Aorta (tissue), 5 donors: Measurements from ENCODE around the gene FLT1. TPM values are rescaled to one million over a fixed set of nuclear protein-coding genes. Genes with fewer than 3 reads are reported as not detected.

Source experiments
- ATAC-seq: fragments of 200-7000 bp; cut with Tn5 transposase; one replicate; pipeline ENCODE4 v1.9.1; 2022; ENCODE audit warnings: moderate library complexity; ENCODE audit not compliant: low FRiP score
- DNase-seq, 2 donors: peaks; one replicate each; pipeline ENCODE4 v3.0.0-alpha.2; 2020
- H3K27ac ChIP-seq, 2 donors: one replicate each; pipeline ENCODE4 v1.5.1; 2013; ENCODE audit warnings: low read length in 2 of 2, mild to moderate bottlenecking in 2 of 2, moderate library complexity in 2 of 2, control low read depth in 1 of 2, inconsistent platforms in 1 of 2, low read depth in 1 of 2
- H3K27me3 ChIP-seq, 2 donors: one replicate each; pipeline ENCODE4 v1.6.1; 2013; ENCODE audit warnings: control low read depth in 1 of 2, low read length in 1 of 2, mild to moderate bottlenecking in 1 of 2, moderate library complexity in 1 of 2; ENCODE audit not compliant: insufficient read depth in 2 of 2, control insufficient read depth in 1 of 2
- H3K36me3 ChIP-seq, 2 donors: one replicate each; pipeline ENCODE4 v1.6.1; 2013; ENCODE audit warnings: control low read depth in 1 of 2, low read length in 1 of 2, mild to moderate bottlenecking in 1 of 2; ENCODE audit not compliant: insufficient read depth in 2 of 2, control insufficient read depth in 1 of 2
- H3K4me1 ChIP-seq, 2 donors: one replicate each; pipeline ENCODE4 v1.6.1; 2013; ENCODE audit warnings: low read length in 2 of 2, control low read depth in 1 of 2, mild to moderate bottlenecking in 1 of 2, moderate library complexity in 1 of 2; ENCODE audit not compliant: insufficient read depth in 2 of 2, control insufficient read depth in 1 of 2
- H3K4me3 ChIP-seq, 2 donors: one replicate each; pipeline ENCODE4 v1.5.1; 2013; ENCODE audit warnings: low read length in 2 of 2, control low read depth in 1 of 2, mild to moderate bottlenecking in 1 of 2
- H3K9me3 ChIP-seq: one replicate; pipeline ENCODE4 v1.6.1; 2013; ENCODE audit warnings: mild to moderate bottlenecking, low read length; ENCODE audit not compliant: control insufficient read depth
- WGBS, 2 donors: extraction: QIAGEN DNeasy Blood & Tissue Kit; methylation state at CpG; one replicate each; pipeline ENCODE4 v1.1.7; 2013; 5-methylcytosine and 5-hydroxymethylcytosine counted together
- intact Hi-C, 2 donors: fragments of 100-400 bp; cut with DNase I; formaldehyde crosslinking; loops; one replicate each; pipeline versions ENCODE4 v1.14.2 to v1.15.0; 2022
- polyA plus RNA-seq, 2 donors: library from polyadenylated mRNA; stranded (reverse); fragments of 200-250 nt; gene quantifications; one replicate each; pipeline ENCODE4 v1.2.3, GENCODE V29; 2013
- total RNA-seq, 2 donors: library from RNA; stranded (reverse); fragmentation: NEBNext Ultra II Directional; extraction: Animal tissue kit (Norgen Biotek cat#: 25700); gene quantifications; one replicate each; pipeline ENCODE4 v1.2.1, GENCODE V29; 2021
- donor health status: healthy with polysubstance abuse.
- donor health status: Bipolar disorder and iron deficiency.
- donor health status: DM: no; HTN: no; CAD: no.
- donor health status: DM: no; HTN: no; CAD: no.
- donor health status: DM: yes; HTN: yes; CAD: no.

FLT1 gene
- total and polyA plus RNA-seq, 4 donors: 0.38 to 62.8 (median 16.7) TPM

- Histone ChIP-seq H3K9me3 (no peaks in the 10 kb centered on the region), H3K27ac (no peak overlapping the region), H3K36me3 (no peaks in the 10 kb centered on the region), H3K27me3 (no peaks in the 10 kb centered on the region), H3K4me1 (no peaks in the 10 kb centered on the region), H3K4me3 (no peak overlapping the region)
- DNase-seq: no peak
- WGBS, 2 donors: 96 to 97% methylated on average over 3 of the region's 3 CpGs
- no peak for ATAC-seq
- intact Hi-C loops: no loop called here
These were observed 28.8 kb downstream of the FLT1 start for GRCh38 chr13:28466151-28466550.

- intact Hi-C loops: no loop called here
- H3K4me1 ChIP-seq: no peaks in the 10 kb centered on the region
- DNase-seq (no peak), ATAC-seq (no peak)
- H3K27me3 ChIP-seq: no peaks in the 10 kb centered on the region
- H3K9me3 ChIP-seq: no peaks in the 10 kb centered on the region
- no peaks in the 10 kb centered on the region for H3K36me3 ChIP-seq
- H3K4me3 ChIP-seq: no peak overlapping the region
- 89 to 90% methylated on average over 6 of the region's 6 CpGs for WGBS, 2 donors
- H3K27ac ChIP-seq: no peak overlapping the region
These were observed 30.0 kb downstream of the FLT1 start for GRCh38 chr13:28464861-28465460.

- H3K27ac ChIP-seq: no peak overlapping the region
- H3K9me3 ChIP-seq: no peaks in the 10 kb centered on the region
- intact Hi-C loops: no loop called here
- no peaks in the 10 kb centered on the region for H3K36me3 ChIP-seq
- WGBS, 2 donors: 87 to 89% methylated on average over 3 of the region's 3 CpGs
- no peaks in the 10 kb centered on the region for H3K4me1 ChIP-seq
- no peaks in the 10 kb centered on the region for H3K27me3 ChIP-seq
- ATAC-seq: no peak
- no peak overlapping the region for H3K4me3 ChIP-seq
- no peak for DNase-seq
These were observed 31.4 kb downstream of the FLT1 start for GRCh38 chr13:28463481-28463880.

- Histone ChIP-seq H3K27me3 (no peaks in the 10 kb centered on the region), H3K27ac (no peak overlapping the region), H3K36me3 (no peaks in the 10 kb centered on the region), H3K4me1 (no peaks in the 10 kb centered on the region), H3K9me3 (no peaks in the 10 kb centered on the region), H3K4me3 (no peak overlapping the region)
- ATAC-seq: no peak
- DNase-seq: no peak
- intact Hi-C loops: no loop called here
- WGBS, 2 donors: 93 to 97% methylated on average over 4 of the region's 4 CpGs
These were observed 35.0 kb downstream of the FLT1 start for GRCh38 chr13:28459911-28460310.

- 68 to 77% methylated on average over 2 of the region's 2 CpGs for WGBS, 2 donors
- Histone ChIP-seq H3K4me3 (no peak overlapping the region), H3K9me3 (no peaks in the 10 kb centered on the region), H3K27me3 (no peaks in the 10 kb centered on the region), H3K4me1 (no peaks in the 10 kb centered on the region), H3K36me3 (no peaks in the 10 kb centered on the region), H3K27ac (no peak overlapping the region)
- ATAC-seq (no peak), DNase-seq (no peak)
- intact Hi-C loops: no loop called here
These were observed 36.3 kb downstream of the FLT1 start for GRCh38 chr13:28458608-28459007.

GRCh38 chr13:28458051-28458450 is 36.9 kb downstream of the FLT1 start:
- no peak for ATAC-seq
- Histone ChIP-seq H3K27ac (no peak overlapping the region), H3K36me3 (no peaks in the 10 kb centered on the region), H3K4me3 (no peak overlapping the region), H3K27me3 (no peaks in the 10 kb centered on the region), H3K9me3 (no peaks in the 10 kb centered on the region), H3K4me1 (no peaks in the 10 kb centered on the region)
- intact Hi-C loops: no loop called here
- 93 to 94% methylated on average over 7 of the region's 7 CpGs for WGBS, 2 donors
- DNase-seq: no peak

GRCh38 chr13:28457521-28457920 is 37.4 kb downstream of the FLT1 start:
- Histone ChIP-seq H3K4me1 (no peaks in the 10 kb centered on the region), H3K27me3 (no peaks in the 10 kb centered on the region), H3K4me3 (no peak overlapping the region), H3K27ac (no peak overlapping the region), H3K9me3 (no peaks in the 10 kb centered on the region), H3K36me3 (no peaks in the 10 kb centered on the region)
- ATAC-seq (no peak), DNase-seq (no peak)
- intact Hi-C loops: no loop called here

- no peak for ATAC-seq
- no peaks in the 10 kb centered on the region for H3K4me1 ChIP-seq
- intact Hi-C loops: no loop called here
- 37 to 39% methylated on average over 3 of the region's 3 CpGs for WGBS, 2 donors
- H3K4me3 ChIP-seq: no peak overlapping the region
- no peaks in the 10 kb centered on the region for H3K9me3 ChIP-seq
- no peaks in the 10 kb centered on the region for H3K36me3 ChIP-seq
- H3K27ac ChIP-seq: no peak overlapping the region
- H3K27me3 ChIP-seq: no peaks in the 10 kb centered on the region
- no peak for DNase-seq
These were observed 39.2 kb downstream of the FLT1 start for GRCh38 chr13:28455580-28456194.

- Histone ChIP-seq H3K9me3 (no peaks in the 10 kb centered on the region), H3K4me3 (no peak overlapping the region), H3K4me1 (no peaks in the 10 kb centered on the region), H3K27ac (no peak overlapping the region), H3K27me3 (no peaks in the 10 kb centered on the region), H3K36me3 (no peaks in the 10 kb centered on the region)
- ATAC-seq (no peak), DNase-seq (no peak)
- intact Hi-C loops: no loop called here
These were observed 42.2 kb downstream of the FLT1 start for GRCh38 chr13:28452755-28453154.
